HG03571 (cell line): ENCODE measurements around the gene CACNA2D1.
"Not testable (repeated sequence)": the region's sequence is repeated elsewhere in the genome, so short reads cannot be mapped to it uniquely, and the experiment has no call there.

Source experiments
- ATAC-seq: cut with Tn5 transposase; IDR thresholded peaks from one replicate; pipeline ENCODE4 v1.9.1; 2021; ENCODE audit not compliant: unreplicated experiment

Gene CACNA2D1

GRCh38 chr7:82393840-82394220 lies 49.7 kb downstream of the CACNA2D1 start:
- ATAC-seq = no peak

DNA sequence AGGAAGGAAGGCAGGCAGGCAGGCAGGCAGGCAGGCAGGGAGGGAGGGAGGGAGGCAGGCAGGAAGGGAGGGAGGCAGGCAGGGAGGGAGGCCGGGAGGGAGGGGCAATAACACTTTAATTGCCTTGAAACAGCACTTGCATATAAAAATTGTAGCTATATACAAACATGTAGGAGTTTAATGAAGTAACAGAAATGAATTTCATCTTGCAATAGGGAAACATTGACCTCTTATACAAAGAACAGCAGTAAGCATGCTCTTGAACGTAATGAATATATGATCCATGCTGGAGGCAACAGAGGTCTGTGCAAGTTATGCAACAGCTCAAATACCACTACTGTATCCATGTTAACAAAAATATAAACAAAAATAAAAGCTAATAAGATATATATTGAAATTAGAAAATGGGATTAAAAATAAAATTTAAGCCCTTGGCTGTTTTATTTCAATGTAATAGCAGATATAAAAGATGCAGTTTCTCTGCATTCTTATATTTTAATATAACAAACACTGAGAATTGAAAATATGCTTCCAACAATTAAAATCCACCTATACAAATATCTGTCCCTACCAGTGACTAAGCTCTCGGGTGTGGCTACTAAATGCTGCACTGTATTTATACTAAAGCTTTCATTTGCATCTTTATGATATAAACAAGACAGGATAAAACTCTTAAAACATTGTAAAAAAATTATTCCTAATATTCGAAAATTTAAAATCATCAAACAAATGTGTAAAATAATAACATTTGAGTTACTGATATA lies 50.3 kb downstream of the CACNA2D1 start:
- no peak for ATAC-seq

GRCh38 chr7:82390936-82391335 lies 52.6 kb downstream of the CACNA2D1 start:
- no peak for ATAC-seq

- ATAC-seq = no peak
Measured at GRCh38 chr7:82389876-82390275, 53.7 kb downstream of the CACNA2D1 start.

DNA sequence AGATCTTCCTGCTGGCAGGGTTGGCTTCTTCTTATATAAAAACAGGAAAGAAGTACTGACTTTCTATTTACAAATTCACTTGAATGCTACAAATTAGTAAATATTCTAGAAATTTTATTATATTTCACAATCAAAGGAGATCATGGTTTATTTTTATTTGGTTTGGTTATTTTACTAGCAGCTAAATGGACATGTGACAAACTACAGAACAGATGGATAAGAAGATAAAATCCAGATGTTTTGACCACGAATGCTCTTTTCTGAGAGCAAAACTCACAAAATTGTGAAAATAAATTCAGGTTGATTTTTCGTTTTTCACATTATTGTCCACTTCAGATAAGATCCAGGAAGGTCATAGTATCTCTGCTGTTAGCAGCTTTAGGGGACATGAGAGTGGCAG lies 55.4 kb downstream of the CACNA2D1 start:
- no peak for ATAC-seq

- ATAC-seq = not testable (repeated sequence)
Measured at GRCh38 chr7:82386571-82386970, 57.0 kb downstream of the CACNA2D1 start.

DNA sequence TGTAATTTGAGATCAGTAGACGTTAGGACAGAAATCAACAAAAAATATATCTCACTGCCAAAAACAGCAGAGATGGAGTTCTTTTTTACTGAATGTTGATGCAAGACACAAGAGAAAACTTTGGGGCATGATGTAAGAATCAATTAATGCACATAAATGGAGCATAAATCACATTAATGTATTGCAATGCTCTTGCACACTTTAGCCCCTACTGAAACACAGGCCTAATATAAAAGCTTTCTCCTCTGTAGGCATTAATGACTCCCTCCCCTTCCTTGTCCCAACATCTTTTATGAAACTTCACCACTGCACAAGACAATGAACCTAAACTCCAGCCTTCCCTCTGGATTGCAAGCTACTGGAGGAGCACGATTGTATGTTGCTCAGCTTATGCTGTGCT lies 58.8 kb downstream of the CACNA2D1 start:
- no peak for ATAC-seq

DNA sequence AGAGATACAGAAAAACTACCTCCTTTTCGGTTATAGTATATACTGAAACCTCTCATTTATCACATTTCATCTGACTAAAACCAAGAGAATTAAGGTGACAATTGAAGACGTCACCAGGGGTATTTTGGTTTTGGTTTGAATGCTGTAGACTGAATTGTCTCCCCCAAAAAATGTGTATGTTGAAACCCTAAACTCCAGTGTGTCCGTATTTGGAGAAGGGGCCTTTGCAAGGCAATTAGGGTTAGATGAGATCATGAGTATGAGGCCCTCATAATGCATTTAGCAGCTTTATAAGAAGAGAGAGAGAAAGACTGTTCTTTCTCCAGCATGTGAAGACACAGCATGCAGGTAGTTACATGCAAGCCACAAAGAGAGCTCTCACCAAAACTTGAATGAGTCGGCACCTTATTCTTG lies 59.5 kb downstream of the CACNA2D1 start:
- ATAC-seq = no peak

DNA sequence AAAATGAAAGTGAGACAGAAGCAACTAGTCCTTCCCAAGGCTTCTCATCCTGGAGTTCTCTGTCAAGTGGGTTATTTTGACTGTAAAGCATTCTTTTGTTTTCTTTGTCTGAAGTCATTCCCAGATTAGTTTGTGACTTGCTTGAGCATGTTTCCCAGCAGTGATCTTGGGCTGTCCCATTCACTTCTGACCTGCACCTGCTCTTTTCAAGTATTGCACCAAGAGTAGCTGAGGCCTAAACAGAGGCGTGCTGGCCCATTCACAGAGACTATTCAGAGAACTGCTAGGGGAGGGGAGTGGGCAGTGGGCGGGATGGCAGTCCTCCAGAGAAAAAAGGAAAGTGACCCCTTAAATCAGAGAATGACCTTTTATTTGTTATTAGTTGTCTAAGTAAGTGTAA lies 61.3 kb downstream of the CACNA2D1 start:
- no peak for ATAC-seq

DNA sequence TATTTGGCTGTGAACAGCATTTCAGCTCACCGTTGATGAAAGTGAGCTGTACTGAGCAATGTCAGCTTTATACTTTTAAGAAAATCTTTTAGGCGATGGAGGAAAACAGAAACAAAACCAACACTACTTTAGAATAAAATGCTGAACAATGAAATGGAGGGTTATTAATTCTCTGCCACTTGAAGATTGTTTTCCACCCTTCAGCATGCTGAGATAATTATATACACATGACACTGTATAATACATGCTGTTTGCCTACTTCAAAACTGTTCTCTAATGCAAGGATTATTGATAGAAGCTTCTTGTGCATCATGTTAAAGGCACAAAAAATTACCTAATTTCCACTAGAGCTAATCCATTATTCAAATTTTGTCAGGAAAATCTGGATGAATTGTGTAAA lies 66.8 kb downstream of the CACNA2D1 start:
- no peak for ATAC-seq

GRCh38 chr7:82375713-82376112 lies 67.9 kb downstream of the CACNA2D1 start:
- no peak for ATAC-seq

DNA sequence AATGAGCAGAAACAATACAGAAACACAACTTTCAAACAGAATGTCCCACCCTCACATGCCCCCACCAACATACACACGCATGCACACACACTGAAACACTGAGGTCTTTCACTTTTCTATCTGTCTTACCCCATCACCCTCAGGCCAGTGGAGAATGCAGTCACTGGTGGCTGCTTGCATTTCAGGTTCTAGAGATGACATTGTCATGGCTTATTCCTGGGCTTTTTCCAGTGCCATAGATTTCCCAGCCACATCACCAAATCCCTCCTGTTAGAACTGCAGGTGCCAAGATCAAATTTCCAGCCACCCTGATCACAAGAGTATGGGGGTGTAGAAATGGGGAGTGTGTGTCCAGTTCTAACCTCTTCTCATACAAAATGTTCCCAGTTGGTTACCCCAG lies 68.4 kb downstream of the CACNA2D1 start:
- ATAC-seq = no peak

DNA sequence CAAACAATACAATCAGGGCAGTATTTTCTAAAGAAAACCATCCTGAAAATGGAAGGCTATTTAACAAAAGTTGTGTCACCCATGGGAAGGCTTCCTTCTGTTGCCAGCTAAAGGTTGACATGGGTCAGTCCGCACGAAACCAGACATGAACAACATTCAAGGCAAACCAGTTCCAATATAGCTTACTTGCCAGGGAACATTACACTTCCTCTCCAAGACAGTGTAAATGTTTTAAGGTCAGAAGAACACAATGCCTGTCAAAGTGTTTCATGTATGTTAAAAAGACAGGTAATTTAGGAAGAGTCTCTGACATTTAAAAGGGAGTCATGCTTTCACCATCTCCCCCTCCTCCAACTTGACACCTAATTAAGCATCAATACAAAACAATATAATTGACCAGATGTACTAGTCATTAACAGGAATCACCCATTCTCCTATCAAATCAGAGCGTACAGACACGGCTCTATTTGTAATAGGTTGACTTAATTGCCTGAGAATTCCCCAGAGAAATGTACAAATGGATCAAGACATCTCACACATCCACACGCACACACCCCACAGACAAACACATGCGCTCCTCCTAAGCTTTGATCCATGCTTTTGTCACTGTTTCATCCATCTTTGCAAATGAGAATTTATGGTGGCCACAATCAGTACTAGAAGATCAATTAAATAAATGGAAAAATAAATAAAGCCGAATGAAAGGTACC lies 69.5 kb downstream of the CACNA2D1 start:
- ATAC-seq = no peak

DNA sequence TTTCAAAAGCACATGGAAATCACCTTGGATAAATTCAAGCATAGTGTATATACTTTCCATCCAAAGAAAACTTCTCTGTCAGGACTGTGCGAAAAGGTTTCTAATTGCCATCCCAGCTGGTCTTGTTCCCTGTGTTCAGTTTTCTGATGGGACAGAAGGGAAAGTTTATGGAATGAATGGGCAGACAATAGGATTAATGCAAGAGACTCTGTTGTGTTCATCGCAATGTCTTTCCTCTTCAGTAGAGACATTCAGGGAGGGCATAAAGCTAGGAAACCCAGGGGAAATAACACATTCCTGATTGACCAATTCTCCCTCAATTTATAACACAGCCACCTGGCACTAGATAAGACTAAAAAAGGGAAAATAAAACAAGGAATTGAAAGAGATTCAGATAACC lies 78.9 kb downstream of the CACNA2D1 start:
- no peak for ATAC-seq

DNA sequence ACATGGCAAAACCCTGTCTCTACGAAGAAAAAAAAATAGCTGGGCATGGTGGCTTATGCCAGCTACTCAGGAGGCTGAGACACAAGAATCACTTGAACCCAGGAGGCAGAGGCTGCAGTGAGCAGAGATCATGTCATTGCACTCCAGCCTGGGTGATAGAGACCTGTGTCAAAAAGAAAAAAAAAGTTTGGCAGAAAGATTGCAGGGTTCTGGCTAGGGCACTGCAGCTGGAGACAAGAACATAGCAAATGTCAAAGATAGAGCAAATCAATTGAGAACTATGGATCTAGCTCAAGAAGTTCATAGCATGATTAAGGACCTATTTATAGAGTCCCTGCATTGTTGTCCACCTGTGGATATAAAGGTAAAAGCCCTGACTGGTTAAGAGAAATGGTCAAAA lies 79.5 kb downstream of the CACNA2D1 start:
- ATAC-seq = no peak

GRCh38 chr7:82362129-82362706 lies 81.4 kb downstream of the CACNA2D1 start:
- no peak for ATAC-seq

DNA sequence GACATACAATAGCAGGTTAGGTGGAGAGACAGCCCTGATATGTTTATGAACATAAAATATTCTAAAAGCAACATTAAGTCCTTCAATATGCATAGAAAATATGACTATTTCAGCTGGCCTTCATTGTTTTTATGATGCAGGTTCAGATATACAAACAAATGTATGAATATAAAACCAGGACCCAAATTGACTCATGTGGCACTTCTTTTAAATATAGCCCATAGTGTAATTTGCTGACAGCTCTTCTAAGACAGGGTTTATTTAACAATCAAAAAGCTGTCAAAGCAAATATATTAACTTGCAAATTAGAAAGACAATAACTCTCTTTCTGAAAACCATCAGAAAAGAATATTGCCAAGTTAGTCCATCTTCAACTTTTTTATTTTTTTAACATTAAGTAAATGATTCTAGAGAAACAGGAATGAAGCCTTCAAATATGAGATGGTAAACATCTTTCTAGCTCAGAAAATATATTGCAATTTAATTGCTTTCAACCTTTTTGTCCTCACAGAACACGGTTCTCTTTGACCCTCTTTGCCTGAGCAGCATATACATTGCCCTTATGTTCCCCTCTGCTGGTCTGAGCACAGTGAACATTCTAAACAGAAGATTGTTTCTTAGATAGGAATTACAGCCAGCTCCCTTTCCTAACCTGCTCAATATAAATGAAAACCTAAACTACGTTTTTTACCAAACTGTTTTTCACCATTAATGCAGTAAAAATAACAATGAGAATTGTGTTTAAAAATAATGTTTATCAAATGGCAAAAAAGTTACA lies 82.8 kb downstream of the CACNA2D1 start:
- no peak for ATAC-seq

GRCh38 chr7:82359426-82359825 lies 84.2 kb downstream of the CACNA2D1 start:
- no peak for ATAC-seq

DNA sequence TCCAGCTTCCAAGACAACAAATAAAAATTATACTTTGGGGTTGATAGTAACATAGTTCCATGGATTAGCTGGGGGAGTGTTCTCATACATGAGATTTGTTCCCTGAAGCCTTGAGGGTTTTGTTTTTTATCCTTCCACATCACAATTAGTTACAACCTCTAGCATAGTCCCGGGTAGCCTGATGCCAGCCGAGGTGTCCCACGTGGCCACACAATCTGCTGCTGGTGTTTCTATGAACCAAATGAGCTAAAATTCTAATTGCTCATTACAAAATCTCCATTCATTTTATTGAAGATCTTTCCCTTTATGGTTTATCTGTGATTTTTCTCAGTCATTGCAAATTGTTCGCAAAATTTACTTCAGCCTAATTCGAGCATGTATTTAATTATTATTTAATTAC lies 84.7 kb downstream of the CACNA2D1 start:
- no peak for ATAC-seq

DNA sequence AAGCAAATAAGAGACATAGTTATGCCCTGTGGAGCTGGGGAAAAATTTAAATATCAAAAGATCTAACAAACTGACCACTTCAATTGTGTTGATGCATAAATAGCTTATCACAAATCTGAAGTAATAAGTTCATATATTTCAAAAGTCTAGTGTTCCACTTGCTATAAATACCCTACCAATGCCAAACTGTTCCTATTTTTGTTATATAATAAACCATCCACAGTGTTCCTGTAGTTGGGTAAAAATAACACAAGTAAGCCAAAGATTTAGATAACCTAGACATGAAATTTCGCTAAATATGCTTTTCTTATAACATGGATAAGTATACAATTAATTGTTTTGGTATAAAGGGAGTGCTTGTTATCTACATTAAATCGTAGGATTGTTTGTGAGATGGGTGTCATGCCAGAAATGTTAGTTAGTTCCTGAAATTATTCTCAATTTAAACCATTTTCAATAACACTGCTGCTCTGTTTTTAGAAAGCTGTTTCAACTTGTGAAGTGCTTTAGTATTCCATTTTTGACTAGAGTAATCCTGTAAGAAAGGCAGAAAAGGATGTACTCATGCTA lies 85.5 kb downstream of the CACNA2D1 start:
- no peak for ATAC-seq

DNA sequence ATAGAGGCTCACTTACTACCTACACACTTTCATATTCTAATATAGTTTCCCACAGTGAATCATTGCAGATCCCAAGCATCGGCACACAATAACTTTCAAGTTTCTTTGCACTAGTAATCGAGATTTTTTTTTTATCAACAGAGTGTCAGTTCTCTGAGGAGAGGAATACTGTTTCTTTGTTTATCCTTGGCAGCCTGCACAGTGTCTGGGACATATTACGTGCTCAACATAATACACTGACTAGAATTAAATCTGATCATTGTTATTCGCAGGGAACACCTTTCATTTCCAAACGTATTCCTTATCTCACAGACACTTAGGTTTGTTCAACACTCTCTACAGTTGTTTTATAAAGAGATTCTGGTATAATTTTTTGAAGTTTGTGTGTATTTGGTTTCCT lies 95.3 kb downstream of the CACNA2D1 start:
- no peak for ATAC-seq
